Measurements from ENCODE around the gene ADGRG1. TPM values are rescaled to one million over a fixed set of nuclear protein-coding genes. Genes with fewer than 3 reads are reported as not detected.

The ADGRG1 gene
- polyA plus RNA-seq (2012; rRNA removed), result 2.6 and 7.4 TPM in 2 replicates
- polyA plus RNA-seq (2012; cell fraction: cytosol; rRNA removed), result 3.1 and 4.6 TPM in 2 replicates
- polyA plus RNA-seq (2012; cell fraction: nucleus; rRNA removed), result 8.1 and 10.9 TPM in 2 replicates

DNA sequence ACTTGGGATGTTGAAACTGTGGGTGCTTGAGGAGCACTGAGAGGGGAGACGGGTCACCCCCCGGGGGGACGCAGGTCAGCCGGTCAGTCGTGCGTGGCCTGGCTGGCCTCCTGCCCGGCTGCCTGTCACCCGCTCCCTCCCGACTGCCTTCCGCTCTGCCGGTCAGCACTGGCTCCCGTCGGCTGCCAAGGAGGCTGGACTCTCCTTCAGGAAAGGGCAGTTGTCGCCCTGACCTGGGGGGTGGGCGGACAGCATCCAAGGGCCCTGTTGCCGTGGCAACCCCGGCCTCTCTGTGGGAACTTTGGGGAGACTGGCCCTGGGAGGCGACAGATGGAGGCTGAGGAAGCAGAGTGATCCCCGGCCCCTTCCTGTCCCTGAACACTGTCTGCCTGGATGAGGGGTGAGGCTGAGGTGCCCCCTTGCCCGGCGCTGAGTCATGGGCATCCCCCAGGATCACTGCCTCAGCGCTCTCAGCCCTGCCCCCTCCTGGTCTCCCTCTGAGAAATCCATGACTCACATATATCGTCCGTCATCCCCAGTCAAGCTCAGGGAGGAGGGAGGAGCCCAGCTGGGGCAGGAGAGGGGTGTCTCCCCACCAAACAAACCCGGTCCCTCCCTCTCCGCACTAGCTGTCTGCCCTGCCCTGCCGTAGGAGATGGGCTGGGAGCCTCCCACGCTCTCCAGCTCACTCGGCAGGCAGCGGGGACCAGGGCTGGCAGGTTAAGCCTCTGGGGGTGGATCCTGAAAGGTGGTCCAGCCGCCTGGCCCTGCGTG lies at the start of gene ADGRG1:
Gene ADGRG1 (plus strand): TSS at position 623 of the 774 bp plus-strand sequence. CDS start 21,658 bp downstream, outside the sequence.
- 7% methylated on average over 14 of the region's 32 CpGs for WGBS (ENCODE audit: low lambda C conversion rate)
- H2AFZ ChIP-seq (ENCODE audit: low read depth), result peak within 1 kb of the TSS; percentile 57; the same call in 1 of the 2 replicates
- H3K79me2 ChIP-seq (ENCODE audit: insufficient read depth), result no peaks in the 10 kb centered on the region
- no peak for TF ChIP-seq SIN3A (IDR thresholded peaks at IDR 0.05; ENCODE audit: borderline replicate concordance, low read depth, low read length)
- TF ChIP-seq, protein P1, sequence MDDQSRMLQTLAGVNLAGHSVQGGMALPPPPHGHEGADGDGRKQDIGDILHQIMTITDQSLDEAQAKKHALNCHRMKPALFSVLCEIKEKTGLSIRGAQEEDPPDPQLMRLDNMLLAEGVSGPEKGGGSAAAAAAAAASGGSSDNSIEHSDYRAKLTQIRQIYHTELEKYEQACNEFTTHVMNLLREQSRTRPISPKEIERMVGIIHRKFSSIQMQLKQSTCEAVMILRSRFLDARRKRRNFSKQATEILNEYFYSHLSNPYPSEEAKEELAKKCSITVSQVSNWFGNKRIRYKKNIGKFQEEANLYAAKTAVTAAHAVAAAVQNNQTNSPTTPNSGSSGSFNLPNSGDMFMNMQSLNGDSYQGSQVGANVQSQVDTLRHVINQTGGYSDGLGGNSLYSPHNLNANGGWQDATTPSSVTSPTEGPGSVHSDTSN (IDR thresholded peaks at IDR 0.05), result peak; percentile 84
- TF ChIP-seq YY1 (IDR thresholded peaks at IDR 0.05; ENCODE audit: low read depth), result no peak
- no peak for TF ChIP-seq EZH2phosphoT487 (IDR thresholded peaks at IDR 0.05; ENCODE audit: borderline replicate concordance, low read depth)
- TF ChIP-seq CHD2 (IDR thresholded peaks at IDR 0.05; ENCODE audit: low read length, partially characterized antibody), result no peak
- no peak for TF ChIP-seq MXI1 (IDR thresholded peaks at IDR 0.05; ENCODE audit: low read depth, low read length)
- TF ChIP-seq FOXJ3 (CRISPR knock-in tag; IDR thresholded peaks at IDR 0.05), result no peak
- TF ChIP-seq TAF1 (IDR thresholded peaks at IDR 0.05; ENCODE audit: borderline replicate concordance, low read depth, low read length), result peak; percentile 8; the same call in 1 of the 2 replicates
- peak; percentile 94 for TF ChIP-seq FOSL2 (IDR thresholded peaks at IDR 0.05; ENCODE audit: borderline replicate concordance, low read depth)
- peak; percentile 54 for TF ChIP-seq NFIC (IDR thresholded peaks at IDR 0.05; ENCODE audit: borderline replicate concordance)
- TF ChIP-seq, protein P2, sequence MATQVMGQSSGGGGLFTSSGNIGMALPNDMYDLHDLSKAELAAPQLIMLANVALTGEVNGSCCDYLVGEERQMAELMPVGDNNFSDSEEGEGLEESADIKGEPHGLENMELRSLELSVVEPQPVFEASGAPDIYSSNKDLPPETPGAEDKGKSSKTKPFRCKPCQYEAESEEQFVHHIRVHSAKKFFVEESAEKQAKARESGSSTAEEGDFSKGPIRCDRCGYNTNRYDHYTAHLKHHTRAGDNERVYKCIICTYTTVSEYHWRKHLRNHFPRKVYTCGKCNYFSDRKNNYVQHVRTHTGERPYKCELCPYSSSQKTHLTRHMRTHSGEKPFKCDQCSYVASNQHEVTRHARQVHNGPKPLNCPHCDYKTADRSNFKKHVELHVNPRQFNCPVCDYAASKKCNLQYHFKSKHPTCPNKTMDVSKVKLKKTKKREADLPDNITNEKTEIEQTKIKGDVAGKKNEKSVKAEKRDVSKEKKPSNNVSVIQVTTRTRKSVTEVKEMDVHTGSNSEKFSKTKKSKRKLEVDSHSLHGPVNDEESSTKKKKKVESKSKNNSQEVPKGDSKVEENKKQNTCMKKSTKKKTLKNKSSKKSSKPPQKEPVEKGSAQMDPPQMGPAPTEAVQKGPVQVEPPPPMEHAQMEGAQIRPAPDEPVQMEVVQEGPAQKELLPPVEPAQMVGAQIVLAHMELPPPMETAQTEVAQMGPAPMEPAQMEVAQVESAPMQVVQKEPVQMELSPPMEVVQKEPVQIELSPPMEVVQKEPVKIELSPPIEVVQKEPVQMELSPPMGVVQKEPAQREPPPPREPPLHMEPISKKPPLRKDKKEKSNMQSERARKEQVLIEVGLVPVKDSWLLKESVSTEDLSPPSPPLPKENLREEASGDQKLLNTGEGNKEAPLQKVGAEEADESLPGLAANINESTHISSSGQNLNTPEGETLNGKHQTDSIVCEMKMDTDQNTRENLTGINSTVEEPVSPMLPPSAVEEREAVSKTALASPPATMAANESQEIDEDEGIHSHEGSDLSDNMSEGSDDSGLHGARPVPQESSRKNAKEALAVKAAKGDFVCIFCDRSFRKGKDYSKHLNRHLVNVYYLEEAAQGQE (IDR thresholded peaks at IDR 0.05; ENCODE audit: low read depth, low read length), result peak; percentile 13; the same call in 1 of the 2 replicates
- no peak for TF ChIP-seq FOXM1 (IDR thresholded peaks at IDR 0.05; ENCODE audit: low read depth)
- TF ChIP-seq, protein P3, sequence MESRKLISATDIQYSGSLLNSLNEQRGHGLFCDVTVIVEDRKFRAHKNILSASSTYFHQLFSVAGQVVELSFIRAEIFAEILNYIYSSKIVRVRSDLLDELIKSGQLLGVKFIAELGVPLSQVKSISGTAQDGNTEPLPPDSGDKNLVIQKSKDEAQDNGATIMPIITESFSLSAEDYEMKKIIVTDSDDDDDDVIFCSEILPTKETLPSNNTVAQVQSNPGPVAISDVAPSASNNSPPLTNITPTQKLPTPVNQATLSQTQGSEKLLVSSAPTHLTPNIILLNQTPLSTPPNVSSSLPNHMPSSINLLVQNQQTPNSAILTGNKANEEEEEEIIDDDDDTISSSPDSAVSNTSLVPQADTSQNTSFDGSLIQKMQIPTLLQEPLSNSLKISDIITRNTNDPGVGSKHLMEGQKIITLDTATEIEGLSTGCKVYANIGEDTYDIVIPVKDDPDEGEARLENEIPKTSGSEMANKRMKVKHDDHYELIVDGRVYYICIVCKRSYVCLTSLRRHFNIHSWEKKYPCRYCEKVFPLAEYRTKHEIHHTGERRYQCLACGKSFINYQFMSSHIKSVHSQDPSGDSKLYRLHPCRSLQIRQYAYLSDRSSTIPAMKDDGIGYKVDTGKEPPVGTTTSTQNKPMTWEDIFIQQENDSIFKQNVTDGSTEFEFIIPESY (IDR thresholded peaks at IDR 0.05; ENCODE audit: borderline replicate concordance, low read depth), result no peak
- peak in 1 of 2 experiments; percentile 57; a peak in 1 of 4 replicates for TF ChIP-seq EP300 (IDR thresholded peaks at IDR 0.05; ENCODE audit: borderline replicate concordance in 1 of 2, low read depth in 1 of 2, low read length in 1 of 2)
- TF ChIP-seq TEAD4 (IDR thresholded peaks at IDR 0.05; ENCODE audit: borderline replicate concordance, insufficient read depth), result no peak; the same call in 1 of the 2 replicates
- no peak for TF ChIP-seq RFX5 (IDR thresholded peaks at IDR 0.05; ENCODE audit: low read length)
- 0 out of 2 replicates have a peak, but pooled peaks have one; percentile 21 for TF ChIP-seq POLR2AphosphoS5 (IDR thresholded peaks at IDR 0.05; ENCODE audit: low read depth, low read length)
- peak; percentile 69 for TF ChIP-seq RXRA (IDR thresholded peaks at IDR 0.05; ENCODE audit: borderline replicate concordance, low read depth)
- TF ChIP-seq NRF1 (IDR thresholded peaks at IDR 0.05; ENCODE audit: low read depth, low read length), result no peak
- peak; percentile 93 for TF ChIP-seq JUND (IDR thresholded peaks at IDR 0.05)
- TF ChIP-seq, protein P4, sequence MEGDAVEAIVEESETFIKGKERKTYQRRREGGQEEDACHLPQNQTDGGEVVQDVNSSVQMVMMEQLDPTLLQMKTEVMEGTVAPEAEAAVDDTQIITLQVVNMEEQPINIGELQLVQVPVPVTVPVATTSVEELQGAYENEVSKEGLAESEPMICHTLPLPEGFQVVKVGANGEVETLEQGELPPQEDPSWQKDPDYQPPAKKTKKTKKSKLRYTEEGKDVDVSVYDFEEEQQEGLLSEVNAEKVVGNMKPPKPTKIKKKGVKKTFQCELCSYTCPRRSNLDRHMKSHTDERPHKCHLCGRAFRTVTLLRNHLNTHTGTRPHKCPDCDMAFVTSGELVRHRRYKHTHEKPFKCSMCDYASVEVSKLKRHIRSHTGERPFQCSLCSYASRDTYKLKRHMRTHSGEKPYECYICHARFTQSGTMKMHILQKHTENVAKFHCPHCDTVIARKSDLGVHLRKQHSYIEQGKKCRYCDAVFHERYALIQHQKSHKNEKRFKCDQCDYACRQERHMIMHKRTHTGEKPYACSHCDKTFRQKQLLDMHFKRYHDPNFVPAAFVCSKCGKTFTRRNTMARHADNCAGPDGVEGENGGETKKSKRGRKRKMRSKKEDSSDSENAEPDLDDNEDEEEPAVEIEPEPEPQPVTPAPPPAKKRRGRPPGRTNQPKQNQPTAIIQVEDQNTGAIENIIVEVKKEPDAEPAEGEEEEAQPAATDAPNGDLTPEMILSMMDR (IDR thresholded peaks at IDR 0.05), result peak; percentile 29
- TF ChIP-seq RCOR1 (IDR thresholded peaks at IDR 0.05; ENCODE audit: low read length), result no peak
- TF ChIP-seq SMC3 (IDR thresholded peaks at IDR 0.05; ENCODE audit: low read depth, low read length), result no peak
- TF ChIP-seq ELF1 (IDR thresholded peaks at IDR 0.05), result no peak

More for the DNA sequence above, at the start of gene ADGRG1:
- no peaks in the 10 kb centered on the region for H3K36me3 ChIP-seq (replicated peaks in 1 of 2; ENCODE audit: control insufficient read depth in 1 of 2, insufficient read depth in 2 of 2, low read length in 1 of 2)
- no peaks in the 10 kb centered on the region for H3K9me3 ChIP-seq
- no peaks in the 10 kb centered on the region for H4K20me1 ChIP-seq (ENCODE audit: insufficient read depth)
- peak within 1 kb of the TSS in 1 of 2 experiments; percentile 94; a peak in 2 of 4 replicates for H3K27ac ChIP-seq (ENCODE audit: low read depth in 2 of 2, low read length in 1 of 2)
- CTCF ChIA-PET, result interaction anchor here (0.6 to 1.9 kb wide), 12 partner anchors 9 to 235 kb away, joined by 3 to 7 read pairs (median 3); partner anchors contain the start of gene KATNB1
- POLR2A ChIA-PET, result no interaction called here
- peak within 1 kb of the TSS; percentile 1 to 57; a peak in 3 of 4 replicates for H3K4me3 ChIP-seq (ENCODE audit: low read depth in 2 of 2, low read length in 1 of 2)
- H3K9me2 ChIP-seq, result no peaks in the 10 kb centered on the region
- peak; percentile 80 for DNase-seq
- H3K4me1 ChIP-seq (ENCODE audit: control insufficient read depth in 1 of 2, insufficient read depth in 2 of 2, low read depth in 1 of 2, low read length in 1 of 2), result peaks cover 27 to 28% of the 10 kb centered on the region in 2 experiments; a peak in 3 of 4 replicates
- peaks cover 6% of the 10 kb centered on the region for H3F3A ChIP-seq (replicated peaks; ENCODE audit: insufficient read depth)
- H3K9ac ChIP-seq, result peak within 1 kb of the TSS; percentile 64
- peak within 1 kb of the TSS; percentile 86 for H3K4me2 ChIP-seq
- H3K27me3 ChIP-seq (ENCODE audit: insufficient read depth), result no peaks in the 10 kb centered on the region
